Measurements from ENCODE around the gene CRYBG3. TPM values are rescaled to one million over a fixed set of nuclear protein-coding genes. Genes with fewer than 3 reads are reported as not detected.

The CRYBG3 gene
- total and polyA plus RNA-seq, 2 donors from 2014 or later = 3.1 to 20.7 TPM

DNA sequence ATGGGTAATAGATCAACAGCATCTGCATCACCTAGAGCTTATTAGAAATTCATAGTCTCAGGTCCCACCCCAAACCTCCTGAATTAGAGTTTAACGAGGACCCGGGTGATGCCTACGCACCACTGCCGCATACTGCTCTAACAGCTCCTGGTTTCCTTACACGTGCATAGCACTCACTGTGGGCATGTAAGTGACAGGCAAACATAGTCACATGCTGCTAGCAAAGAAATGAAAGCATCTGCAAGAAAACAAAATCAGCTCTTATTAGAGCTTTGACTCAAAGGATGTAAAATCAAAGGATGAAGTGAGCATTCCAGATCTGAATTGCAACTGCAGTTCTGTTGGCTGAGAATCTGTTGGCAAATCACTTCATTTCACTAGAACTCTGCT, 169.5 kb downstream of the CRYBG3 start:
- Histone ChIP-seq H3K36me3 (ENCODE audit: control insufficient read depth in 2 of 3, insufficient read depth in 3 of 3, low read length in 3 of 3) (no peaks in the 10 kb centered on the region), H3K27me3 (ENCODE audit: control insufficient read depth, insufficient read depth, low read length) (no peaks in the 10 kb centered on the region), H3K4me1 (ENCODE audit: control insufficient read depth in 2 of 3, insufficient read depth in 2 of 3, low read depth in 1 of 3, low read length in 3 of 3) (no peaks in the 10 kb centered on the region), H3K9me3 (ENCODE audit: control insufficient read depth in 2 of 3, insufficient read depth in 1 of 3, low read length in 3 of 3) (no peaks in the 10 kb centered on the region), H3K9ac (ENCODE audit: low read length in 3 of 3) (no peak overlapping the region), H3K4me3 (ENCODE audit: low read length in 3 of 3) (no peak overlapping the region), H3K27ac (ENCODE audit: low read depth in 2 of 2, low read length in 2 of 2) (no peak overlapping the region)
- intact Hi-C loops (cut with DNase I) = no loop called here
- DNase-seq (no peak), FAIRE-seq (no peak)
- TF ChIP-seq, protein P1, sequence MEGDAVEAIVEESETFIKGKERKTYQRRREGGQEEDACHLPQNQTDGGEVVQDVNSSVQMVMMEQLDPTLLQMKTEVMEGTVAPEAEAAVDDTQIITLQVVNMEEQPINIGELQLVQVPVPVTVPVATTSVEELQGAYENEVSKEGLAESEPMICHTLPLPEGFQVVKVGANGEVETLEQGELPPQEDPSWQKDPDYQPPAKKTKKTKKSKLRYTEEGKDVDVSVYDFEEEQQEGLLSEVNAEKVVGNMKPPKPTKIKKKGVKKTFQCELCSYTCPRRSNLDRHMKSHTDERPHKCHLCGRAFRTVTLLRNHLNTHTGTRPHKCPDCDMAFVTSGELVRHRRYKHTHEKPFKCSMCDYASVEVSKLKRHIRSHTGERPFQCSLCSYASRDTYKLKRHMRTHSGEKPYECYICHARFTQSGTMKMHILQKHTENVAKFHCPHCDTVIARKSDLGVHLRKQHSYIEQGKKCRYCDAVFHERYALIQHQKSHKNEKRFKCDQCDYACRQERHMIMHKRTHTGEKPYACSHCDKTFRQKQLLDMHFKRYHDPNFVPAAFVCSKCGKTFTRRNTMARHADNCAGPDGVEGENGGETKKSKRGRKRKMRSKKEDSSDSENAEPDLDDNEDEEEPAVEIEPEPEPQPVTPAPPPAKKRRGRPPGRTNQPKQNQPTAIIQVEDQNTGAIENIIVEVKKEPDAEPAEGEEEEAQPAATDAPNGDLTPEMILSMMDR (IDR thresholded peaks at IDR 0.05; ENCODE audit: borderline replicate concordance, extremely low read depth, insufficient read depth) = no peak

DNA sequence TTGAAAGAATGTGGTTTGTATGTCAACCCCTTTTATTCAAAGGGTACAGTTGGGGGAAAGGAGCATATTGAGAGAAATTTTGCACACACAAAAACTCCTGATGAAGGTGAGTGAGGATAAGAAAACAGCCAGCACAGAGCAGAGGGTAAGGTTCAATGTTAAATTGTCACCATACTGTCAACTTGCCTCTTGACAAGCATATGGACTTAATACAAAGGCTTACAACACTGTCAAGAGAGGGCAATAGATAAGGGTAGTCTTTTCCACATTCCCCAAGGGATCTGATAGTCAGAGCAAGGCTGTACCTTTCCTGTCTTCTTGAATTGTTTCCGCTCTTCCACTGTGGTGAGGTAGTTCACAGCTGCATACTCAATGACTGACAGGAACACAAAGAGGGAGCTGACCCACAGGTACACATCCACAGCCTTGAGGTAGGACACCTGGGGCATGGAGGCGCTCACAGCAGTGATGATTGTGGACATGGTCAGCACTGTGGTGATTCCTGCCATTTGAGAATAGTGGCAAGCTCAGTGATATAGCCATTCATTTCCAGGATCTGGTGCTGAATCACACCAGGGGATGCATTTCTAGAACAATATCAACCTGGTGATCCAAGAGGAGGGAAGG, 170.8 kb downstream of the CRYBG3 start:
- Histone ChIP-seq H3K27ac (ENCODE audit: low read depth in 2 of 2, low read length in 2 of 2) (no peak overlapping the region), H3K9me3 (ENCODE audit: control insufficient read depth in 2 of 3, insufficient read depth in 1 of 3, low read length in 3 of 3) (no peaks in the 10 kb centered on the region), H3K4me1 (ENCODE audit: control insufficient read depth in 2 of 3, insufficient read depth in 2 of 3, low read depth in 1 of 3, low read length in 3 of 3) (no peaks in the 10 kb centered on the region), H3K36me3 (ENCODE audit: control insufficient read depth in 2 of 3, insufficient read depth in 3 of 3, low read length in 3 of 3) (no peaks in the 10 kb centered on the region), H3K27me3 (ENCODE audit: control insufficient read depth, insufficient read depth, low read length) (no peaks in the 10 kb centered on the region), H3K4me3 (ENCODE audit: low read length in 3 of 3) (no peak overlapping the region), H3K9ac (ENCODE audit: low read length in 3 of 3) (no peak overlapping the region)
- DNase-seq = no peak
- intact Hi-C loops (cut with DNase I) = no loop called here
- no peak for FAIRE-seq
- TF ChIP-seq, protein P1 (IDR thresholded peaks at IDR 0.05; ENCODE audit: borderline replicate concordance, extremely low read depth, insufficient read depth) = no peak

DNA sequence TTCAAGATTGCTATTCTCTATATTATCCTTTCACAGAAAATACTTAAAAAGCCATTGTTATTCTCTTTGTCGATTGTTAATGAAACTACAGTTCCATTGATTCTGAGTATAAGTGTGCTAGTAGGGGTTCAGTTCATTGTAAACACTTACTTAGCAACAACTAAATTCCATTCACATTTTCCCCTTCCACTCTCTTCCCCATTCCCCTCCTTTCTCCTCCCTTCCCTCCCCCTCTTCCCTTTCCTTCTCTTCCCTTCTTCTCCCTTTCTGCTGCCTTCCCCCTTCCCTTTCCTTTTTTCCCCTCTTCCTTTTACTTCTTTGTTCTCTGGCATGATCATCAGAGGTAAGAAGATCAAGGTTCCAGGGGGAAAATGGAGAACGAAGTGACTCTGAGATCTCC, 171.7 kb downstream of the CRYBG3 start:
- H3K27me3 ChIP-seq (ENCODE audit: control insufficient read depth, insufficient read depth, low read length) = no peaks in the 10 kb centered on the region
- no peaks in the 10 kb centered on the region for H3K36me3 ChIP-seq (ENCODE audit: control insufficient read depth in 2 of 3, insufficient read depth in 3 of 3, low read length in 3 of 3)
- no peaks in the 10 kb centered on the region for H3K4me1 ChIP-seq (ENCODE audit: control insufficient read depth in 2 of 3, insufficient read depth in 2 of 3, low read depth in 1 of 3, low read length in 3 of 3)
- no peak overlapping the region for H3K9ac ChIP-seq (ENCODE audit: low read length in 3 of 3)
- no peaks in the 10 kb centered on the region for H3K9me3 ChIP-seq (ENCODE audit: control insufficient read depth in 2 of 3, insufficient read depth in 1 of 3, low read length in 3 of 3)
- no peak overlapping the region for H3K4me3 ChIP-seq (ENCODE audit: low read length in 3 of 3)
- no peak for FAIRE-seq
- no peak overlapping the region for H3K27ac ChIP-seq (ENCODE audit: low read depth in 2 of 2, low read length in 2 of 2)
- TF ChIP-seq, protein P1 (IDR thresholded peaks at IDR 0.05; ENCODE audit: borderline replicate concordance, extremely low read depth, insufficient read depth) = no peak
- DNase-seq = no peak
- intact Hi-C loops (cut with DNase I) = no loop called here

Measured in kidney (tissue), 14 donors.